GM12878 (cell line): ENCODE results near the gene KCNK7. TPM values are rescaled to one million over a fixed set of nuclear protein-coding genes. Genes with fewer than 3 reads are reported as not detected.

Experiments used
- ATAC-seq: fragments of 200-7000 bp; cut with Tn5 transposase; 3 replicates; pipeline ENCODE4 v1.9.1; 2020; ENCODE audit warnings: mild to moderate bottlenecking, moderate library complexity
- BruUV-seq: library from RNA; stranded (reverse); fragments of 400-500 nt; replicated peaks from 2 replicates; lab custom pipeline; 2021; lab: Mats Ljungman, UMichigan
- CTCF ChIA-PET: fragments of 300-600 bp; sonication (Branson Sonifier 250); formaldehyde crosslinking; extraction: SDS; loops from one replicate; lab custom pipeline; 2021; ENCODE audit warnings: inconsistent platforms; lab: Yijun Ruan, JAX
- POLR2A ChIA-PET: fragments of 350-600 bp; formaldehyde crosslinking; extraction: SDS; loops from one replicate; lab custom pipeline; 2021; ENCODE audit warnings: inconsistent platforms; lab: Charles Lee
- RAD21 ChIA-PET: fragments of 300-600 bp; sonication (Branson Sonifier 250); formaldehyde crosslinking; loops from one replicate; lab custom pipeline; 2023; ENCODE audit warnings: antibody characterized with exemption; ENCODE audit not compliant: unreplicated experiment; lab: Charles Lee
- SMC1A ChIA-PET: fragments of 300-600 bp; sonication (Branson Sonifier 250); formaldehyde crosslinking; loops from one replicate; lab custom pipeline; 2023; ENCODE audit not compliant: unreplicated experiment, uncharacterized antibody; lab: Charles Lee
- DNase-seq: peaks from one replicate; pipeline ENCODE4 v3.0.0-alpha.2; 2011; ENCODE audit warnings: low read depth, low spot score
- FAIRE-seq: peaks from 3 replicates; lab custom pipeline; 2011; peaks lifted over from hg19 to GRCh38; lab: Jason Lieb, UNC
- H2AFZ ChIP-seq: 2 replicates; pipeline ENCODE4 v1.6.0; 2011; ENCODE audit warnings: low read depth, low read length, control low read depth; ENCODE audit not compliant: control insufficient read depth
- H3K27ac ChIP-seq: 2 replicates; pipeline ENCODE4 v1.5.1; 2011; ENCODE audit warnings: control low read depth; ENCODE audit not compliant: control insufficient read depth, insufficient read depth
- H3K27me3 ChIP-seq, 2 experiments: replicated peaks in 1 of 2; 2 replicates each; pipeline versions ENCODE4 v1.6.0 to v1.6.1; 2011; ENCODE audit warnings: low read length in 1 of 2; ENCODE audit not compliant: control insufficient read depth in 2 of 2, insufficient read depth in 2 of 2
- H3K36me3 ChIP-seq, 2 experiments: 2 replicates each; pipeline ENCODE4 v1.5.1; 2011; ENCODE audit warnings: low read length in 1 of 2; ENCODE audit not compliant: control insufficient read depth in 2 of 2, insufficient read depth in 2 of 2
- H3K4me1 ChIP-seq: 2 replicates; pipeline ENCODE4 v1.6.1; 2011; ENCODE audit warnings: mild to moderate bottlenecking, low read length, moderate library complexity, mixed read lengths; ENCODE audit not compliant: control insufficient read depth, insufficient read depth
- H3K4me2 ChIP-seq: 2 replicates; pipeline ENCODE4 v1.6.0; 2011; ENCODE audit warnings: control low read depth; ENCODE audit not compliant: control insufficient read depth, insufficient read depth
- H3K4me3 ChIP-seq: fragments of 200-600 bp; sonication (generic); 2 replicates; pipeline ENCODE4 v1.5.1; 2016
- H3K79me2 ChIP-seq: 2 replicates; pipeline ENCODE4 v1.6.0; 2011; ENCODE audit warnings: low read length; ENCODE audit not compliant: control insufficient read depth, insufficient read depth
- H3K9ac ChIP-seq: 2 replicates; pipeline ENCODE4 v1.8.0; 2011; ENCODE audit warnings: low read length, control low read depth, mixed read lengths; ENCODE audit not compliant: control insufficient read depth, insufficient read depth
- H3K9me3 ChIP-seq: replicated peaks from 3 replicates; pipeline ENCODE4 v1.5.1; 2011; ENCODE audit warnings: mild to moderate bottlenecking, low read length; ENCODE audit not compliant: control insufficient read depth, insufficient read depth
- H4K20me1 ChIP-seq: 2 replicates; pipeline ENCODE4 v1.6.0; 2011; ENCODE audit not compliant: control insufficient read depth, insufficient read depth
- ATF2 ChIP-seq: IDR thresholded peaks from 2 replicates; pipeline ENCODE4 v1.6.1; 2012; ENCODE audit warnings: low read length, inconsistent platforms
- BRCA1 ChIP-seq: IDR thresholded peaks from 2 replicates; pipeline ENCODE4 v1.6.1; 2011; ENCODE audit warnings: low read depth, low read length, improper control_type of control experiment
- CBFB ChIP-seq: IDR thresholded peaks from 2 replicates; pipeline ENCODE4 v1.6.1; 2016; ENCODE audit warnings: antibody characterized with exemption, low read depth
- CHD1 ChIP-seq: IDR thresholded peaks from 2 replicates; pipeline ENCODE4 v1.6.1; 2012; ENCODE audit warnings: low read depth, low read length, improper control_type of control experiment
- GABPA ChIP-seq: IDR thresholded peaks from 2 replicates; pipeline ENCODE4 v1.6.1; 2014; ENCODE audit warnings: antibody characterized with exemption, low read depth, mild to moderate bottlenecking, inconsistent platforms
- KLF5 ChIP-seq: fragments of 450-650 bp; IDR thresholded peaks from 2 replicates; pipeline ENCODE4 v1.6.1; 2014; ENCODE audit warnings: mild to moderate bottlenecking; ENCODE audit not compliant: partially characterized antibody
- MTA3 ChIP-seq: IDR thresholded peaks from 2 replicates; pipeline ENCODE4 v1.6.1; 2012; ENCODE audit warnings: low read length, inconsistent platforms, borderline replicate concordance
- POLR2A ChIP-seq: IDR thresholded peaks from 2 replicates; pipeline ENCODE4 v1.6.1; 2011; ENCODE audit warnings: low read depth, mild to moderate bottlenecking, low read length
- SUPT20H ChIP-seq: IDR thresholded peaks from 2 replicates; pipeline ENCODE4 v1.6.1; 2011; ENCODE audit warnings: low read depth, mild to moderate bottlenecking, low read length, moderate library complexity, borderline replicate concordance; ENCODE audit not compliant: control insufficient read depth
- TCF12 ChIP-seq: IDR thresholded peaks from 2 replicates; pipeline ENCODE4 v1.6.1; 2011; ENCODE audit warnings: low read depth, mild to moderate bottlenecking, low read length
- WGBS: methylation state at CpG from one replicate; pipeline ENCODE4 v1.1.6; 2016; ENCODE audit warnings: low lambda C conversion rate; ENCODE audit not compliant: insufficient replicate concordance, insufficient coverage; ENCODE audit errors: missing lambda C conversion rate; 5-methylcytosine and 5-hydroxymethylcytosine counted together
- in situ Hi-C: fragments of 300-500 bp; cut with MboI; formaldehyde crosslinking; loops from 9 replicates; pipeline ENCODE4 v1.14.3; 2018; ENCODE audit warnings: mixed read lengths
- intact Hi-C: fragments of 100-400 bp; cut with micrococcal nuclease; formaldehyde crosslinking; loops from one replicate; pipeline ENCODE4 v1.14.2; 2022; ENCODE audit not compliant: unreplicated experiment
- polyA plus RNA-seq, 11 experiments: library from polyadenylated mRNA; depleted of rRNA in 4 of 11; unstranded in 6 of 11; stranded (reverse) in 5 of 11; fragments of >200 nt; fragmentation: Nextera tagmentation in 4 of 11; fragmentation: Illumina TruSeq in 1 of 11; extraction: Ambion mirVana in 4 of 11; extraction: Trizol in 1 of 11; gene quantifications; 1 replicate in 1 of 11; 2 replicates in 10 of 11; pipeline versions ENCODE4 v1.2.1 to v1.2.3, GENCODE V29; 2011 to 2016; ENCODE audit warnings: inconsistent platforms in 2 of 11, missing spikeins in 2 of 11, low read depth in 1 of 11
- total RNA-seq, 4 experiments: library from RNA; depleted of rRNA in 3 of 4; stranded (reverse); fragments of >200 nt in 3 of 4; fragmentation: Illumina TruSeq in 1 of 4; extraction: Trizol in 1 of 4; gene quantifications; 2 replicates each; pipeline versions ENCODE4 v1.2.1 to v1.2.3, GENCODE V29; 2013 to 2021

The KCNK7 gene
- total and polyA plus RNA-seq, 10 of the 15 experiments (the other 5 are each of a cell fraction or from before 2014, with no cell fraction given): 0.11 to 0.54 (median 0.23) TPM; not detected in 7

DNA sequence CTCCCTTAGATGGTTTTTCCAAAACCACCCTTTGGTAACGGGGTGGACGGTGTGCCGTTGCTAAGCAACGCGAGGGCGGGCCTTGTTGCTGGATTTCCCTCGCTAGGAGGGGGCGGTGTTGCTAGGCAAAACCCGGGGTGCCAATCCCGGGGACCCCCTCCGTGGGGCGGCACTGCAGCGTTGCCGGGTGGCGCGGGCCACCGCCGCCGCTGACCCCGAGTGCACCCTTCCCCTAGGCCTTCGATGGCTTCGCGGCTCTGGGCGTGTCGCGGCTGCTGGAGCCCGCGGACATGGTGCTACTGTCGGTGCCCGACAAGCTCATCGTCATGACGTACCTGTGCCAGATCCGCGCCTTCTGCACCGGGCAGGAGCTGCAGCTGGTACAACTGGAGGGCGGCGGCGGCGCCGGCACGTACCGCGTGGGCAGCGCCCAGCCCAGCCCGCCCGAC, 10.9 kb downstream of the KCNK7 start (continued):
- no peak for TF ChIP-seq CBFB
- TF ChIP-seq KLF5: no peak
- no peak for TF ChIP-seq TCF12

DNA sequence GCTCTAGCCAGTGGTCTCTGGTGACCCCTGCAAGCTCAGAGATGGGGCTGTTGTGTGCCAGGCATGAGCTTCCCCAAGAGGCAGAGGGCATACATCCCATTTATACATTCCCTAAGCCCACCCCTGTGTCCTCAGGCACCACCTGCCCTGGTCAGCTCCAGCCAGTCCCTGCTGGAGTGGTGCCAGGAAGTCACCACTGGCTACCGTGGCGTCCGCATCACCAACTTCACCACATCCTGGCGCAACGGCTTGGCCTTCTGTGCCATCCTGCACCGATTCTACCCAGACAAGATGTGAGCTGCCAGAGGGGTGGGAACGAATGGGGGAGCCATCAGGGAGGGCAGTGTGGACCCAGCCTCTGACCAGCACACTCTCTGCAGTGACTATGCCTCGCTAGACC, 11.5 kb downstream of the KCNK7 start:
- no peak for FAIRE-seq
- Histone ChIP-seq H2AFZ (no peak overlapping the region), H3K27me3 (no peaks in the 10 kb centered on the region), H3K4me1 (peaks cover 38% of the 10 kb centered on the region), H4K20me1 (no peaks in the 10 kb centered on the region), H3K4me3 (no peak overlapping the region), H3K9ac (no peak overlapping the region), H3K79me2 (peaks cover 20% of the 10 kb centered on the region), H3K27ac (no peak overlapping the region), H3K9me3 (no peaks in the 10 kb centered on the region), H3K4me2 (no peak overlapping the region), H3K36me3 (peaks cover 17% of the 10 kb centered on the region in 2 experiments; a peak in 3 of 4 replicates)
- ChIA-PET SMC1A (no interaction called here), RAD21 (interaction anchor here (0.6 kb wide), 1 partner anchor 58 kb away, joined by 3 read pairs; no protein-coding TSS in a partner anchor), POLR2A (no interaction called here), CTCF (interaction anchor here (2.3 kb wide), 1 partner anchor 10 kb away, joined by 9 read pairs; no protein-coding TSS in a partner anchor)
- 74% methylated on average over 8 of the region's 8 CpGs for WGBS
- ATAC-seq: no peak
- no peak for DNase-seq
- TF ChIP-seq POLR2A (peak; percentile 66), BRCA1 (no peak), MTA3 (no peak), SUPT20H (no peak), CHD1 (no peak), ATF2 (no peak), GABPA (no peak)
- in situ Hi-C loops (no loop called here), intact Hi-C loops (no loop called here)
- BruUV-seq: no TSS peak
